Mononuclear cell (primary cell): ENCODE measurements around the gene MAN1A2. TPM values are rescaled to one million over a fixed set of nuclear protein-coding genes. Genes with fewer than 3 reads are reported as not detected.

Source experiments
- H3K27me3 ChIP-seq: 2 replicates; pipeline ENCODE4 v1.6.0; 2011; ENCODE audit warnings: low read length, control low read depth; ENCODE audit not compliant: insufficient read depth
- H3K4me1 ChIP-seq: 2 replicates; pipeline ENCODE4 v1.5.1; 2011; ENCODE audit warnings: mild to moderate bottlenecking, low read length, control low read depth; ENCODE audit not compliant: insufficient read depth
- H3K4me3 ChIP-seq: 2 replicates; pipeline ENCODE4 v1.5.1; 2011; ENCODE audit warnings: mild to moderate bottlenecking, low read length, moderate library complexity
- H3K9me3 ChIP-seq: 2 replicates; pipeline ENCODE4 v1.5.1; 2011; ENCODE audit warnings: low read depth, mild to moderate bottlenecking, control low read depth, low read length
- total RNA-seq: library from RNA; depleted of rRNA; stranded (reverse); fragments of >200 nt; gene quantifications from one replicate; pipeline ENCODE4 v1.2.3, GENCODE V29; 2012

MAN1A2 gene
- total RNA-seq, 1 donor, result 48.9 TPM

DNA sequence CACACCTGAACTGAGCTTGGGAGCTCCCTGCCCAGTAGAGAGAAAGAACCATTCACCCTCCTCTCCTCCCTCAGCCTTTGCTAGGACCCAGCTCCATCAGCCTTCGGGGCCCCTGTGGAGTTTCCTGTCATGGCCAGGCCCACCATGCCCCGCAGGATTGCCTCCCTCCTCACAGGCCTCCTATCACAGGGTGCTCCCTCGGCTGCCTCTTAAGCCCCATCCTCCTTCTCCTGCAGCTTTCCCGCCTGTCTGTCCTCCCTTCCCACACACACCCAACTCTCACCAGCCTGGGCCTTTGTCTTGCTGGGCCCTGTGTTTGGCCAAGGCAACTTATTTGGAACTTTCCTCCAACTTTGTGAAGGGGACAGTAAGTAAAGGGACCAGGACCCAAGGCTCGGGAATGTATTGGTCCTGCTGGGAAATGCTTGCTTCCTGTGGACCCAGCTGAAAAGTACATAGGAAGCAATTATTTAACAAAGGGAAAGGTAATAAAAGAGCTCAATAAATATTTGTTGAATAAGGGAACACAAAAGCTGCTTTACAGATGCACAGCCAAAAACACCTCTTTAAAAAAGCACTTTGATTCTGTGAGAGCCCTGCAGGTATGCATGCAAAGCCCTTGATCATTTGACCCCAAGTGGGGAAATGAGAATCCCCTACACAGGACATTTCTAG is 207.0 kb downstream of the MAN1A2 start:
- Histone ChIP-seq H3K4me3 (no peak overlapping the region), H3K9me3 (no peaks in the 10 kb centered on the region), H3K4me1 (peaks cover 12% of the 10 kb centered on the region), H3K27me3 (no peaks in the 10 kb centered on the region)

DNA sequence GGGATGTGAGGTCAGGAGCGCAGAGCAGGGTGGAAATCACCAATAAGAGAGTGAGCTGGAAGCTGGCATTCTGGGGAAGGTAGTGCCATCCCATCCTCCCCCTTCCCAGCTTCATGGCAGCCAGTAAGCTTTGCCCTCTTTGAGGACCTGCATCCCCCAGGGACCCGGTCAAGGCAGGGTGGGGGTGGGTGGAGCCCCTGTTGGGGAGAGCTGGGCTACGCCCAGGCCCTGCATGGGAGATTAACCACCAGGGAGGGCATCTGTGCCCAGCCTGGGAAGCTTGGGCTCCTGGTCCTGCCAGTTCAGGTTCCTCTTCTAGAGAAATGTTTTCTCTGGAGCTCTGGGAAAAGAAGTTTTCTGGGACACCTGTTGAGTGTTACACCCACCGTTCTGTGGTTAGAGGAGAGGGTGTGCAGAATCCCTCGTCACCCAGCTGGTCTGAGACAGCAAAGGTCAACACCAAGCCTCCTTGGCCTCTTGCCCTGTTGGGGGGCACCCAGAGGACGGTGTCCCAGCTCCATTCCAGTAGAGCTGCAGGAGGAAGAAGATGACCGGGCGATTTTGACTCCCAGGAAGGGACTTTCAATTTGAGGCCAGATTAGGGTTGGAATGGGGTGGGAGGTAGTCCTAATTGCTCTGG is 208.5 kb downstream of the MAN1A2 start:
- Histone ChIP-seq H3K9me3 (no peaks in the 10 kb centered on the region), H3K27me3 (no peaks in the 10 kb centered on the region), H3K4me3 (no peak overlapping the region), H3K4me1 (peaks cover 12% of the 10 kb centered on the region)

DNA sequence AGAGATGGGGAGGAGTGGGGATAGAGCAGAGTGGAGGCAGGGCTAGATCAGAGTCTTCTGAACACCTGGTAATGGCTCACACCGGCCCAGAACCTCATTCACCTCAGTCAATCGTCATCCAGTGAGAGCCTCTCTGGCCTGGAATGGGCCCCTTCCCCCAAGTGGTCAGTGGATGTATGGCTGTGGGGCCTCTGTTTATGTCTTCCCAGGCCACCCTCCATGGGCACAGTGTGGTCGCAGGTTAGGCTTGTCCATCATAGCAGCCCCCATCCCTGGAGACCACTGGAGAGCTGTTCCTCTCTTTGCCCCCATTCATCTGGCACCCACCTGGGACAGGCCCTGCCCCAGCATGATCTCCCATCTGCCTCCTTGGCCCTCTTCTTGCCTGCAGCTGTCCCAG is 209.0 kb downstream of the MAN1A2 start:
- H3K4me3 ChIP-seq, result no peak overlapping the region
- no peaks in the 10 kb centered on the region for H3K9me3 ChIP-seq
- H3K27me3 ChIP-seq, result no peaks in the 10 kb centered on the region
- peaks cover 12% of the 10 kb centered on the region for H3K4me1 ChIP-seq

DNA sequence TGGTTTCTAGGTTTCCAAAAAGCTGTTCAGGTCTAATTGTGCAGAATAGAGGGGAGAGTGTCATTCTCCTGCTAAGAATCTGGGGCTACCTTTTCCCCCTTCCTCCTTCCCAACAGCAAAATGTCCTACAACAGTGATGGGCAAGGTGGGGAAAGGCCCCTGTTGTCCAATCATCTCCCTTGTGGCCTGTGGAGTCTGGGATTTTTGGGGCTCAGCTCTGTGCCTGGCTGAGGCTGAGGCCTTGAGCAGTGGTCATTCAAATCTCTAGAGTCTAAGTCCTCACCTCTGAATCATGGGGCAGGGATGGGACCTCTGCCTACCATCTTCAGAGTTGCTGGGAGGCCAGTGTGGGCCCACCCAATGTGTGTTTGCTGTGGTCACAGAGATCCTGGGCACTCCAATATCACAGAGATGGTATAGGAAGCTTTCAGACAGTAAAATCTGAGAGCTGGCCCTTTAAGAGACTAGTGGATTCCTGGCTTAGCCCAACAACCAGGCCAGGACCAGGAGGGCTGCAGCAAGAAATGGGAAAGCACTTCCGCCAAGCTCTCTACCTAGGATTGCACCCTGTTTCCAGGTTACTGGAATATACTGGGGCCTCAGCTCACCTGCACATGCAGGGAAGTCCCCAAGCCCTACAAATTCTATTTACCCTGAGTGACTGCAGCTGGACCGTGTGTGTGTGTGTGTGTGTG is 210.1 kb downstream of the MAN1A2 start:
- H3K4me3 ChIP-seq, result no peak overlapping the region
- no peaks in the 10 kb centered on the region for H3K27me3 ChIP-seq
- no peaks in the 10 kb centered on the region for H3K9me3 ChIP-seq

DNA sequence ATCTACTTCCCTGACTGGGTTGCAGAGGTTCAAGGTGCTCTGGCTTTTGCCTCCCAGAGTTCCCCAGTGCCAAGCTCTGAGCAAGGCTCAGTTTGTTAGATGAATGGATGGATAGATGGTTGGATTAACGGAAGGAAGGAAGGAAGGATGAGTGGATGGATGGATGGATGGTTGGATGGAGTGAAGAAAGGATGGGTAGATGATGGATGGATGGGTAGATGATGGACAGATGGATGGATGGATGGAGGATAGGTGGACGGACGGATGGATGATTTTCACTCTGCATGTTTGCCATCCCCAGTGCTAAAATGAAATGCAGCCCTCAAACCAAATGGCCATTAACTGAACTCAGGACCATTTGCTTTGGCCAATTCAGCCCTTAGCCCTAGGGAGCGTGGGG is 211.2 kb downstream of the MAN1A2 start:
- Histone ChIP-seq H3K4me1 (no peaks in the 10 kb centered on the region), H3K27me3 (no peaks in the 10 kb centered on the region), H3K9me3 (no peaks in the 10 kb centered on the region), H3K4me3 (no peak overlapping the region)

More for the DNA sequence above, 210.1 kb downstream of the MAN1A2 start:
- peaks cover 11% of the 10 kb centered on the region for H3K4me1 ChIP-seq

Other genes with a start within 250 kb of the MAN1A2 start
- 0.21 TPM for gene TRIM45, start 245.7 kb upstream of the MAN1A2 start, total RNA-seq
- not detected for gene VTCN1, start 156.5 kb upstream of the MAN1A2 start, total RNA-seq
- 69.2 TPM for gene TENT5C, start 238.6 kb downstream of the MAN1A2 start, total RNA-seq